HEK293T (cell line): ENCODE data around the gene COMP.

Experiments
- BHLHE40 ChIP-seq: fragments of 450-650 bp; IDR thresholded peaks from 2 replicates; pipeline ENCODE4 v1.6.1; 2016; ENCODE audit warnings: mild to moderate bottlenecking, moderate library complexity, borderline replicate concordance
- ELF4 ChIP-seq: fragments of 450-650 bp; IDR thresholded peaks from 2 replicates; pipeline ENCODE4 v1.6.1; 2017; ENCODE audit warnings: antibody characterized with exemption
- FOXK2 ChIP-seq: fragments of 450-650 bp; IDR thresholded peaks from 2 replicates; pipeline ENCODE4 v1.6.1; 2016; ENCODE audit warnings: mild to moderate bottlenecking
- HDGF ChIP-seq: fragments of 450-650 bp; IDR thresholded peaks from 2 replicates; pipeline ENCODE4 v1.6.1; 2017; ENCODE audit warnings: antibody characterized with exemption, borderline replicate concordance
- L3MBTL2 ChIP-seq: fragments of 450-650 bp; conservative IDR thresholded peaks from 2 replicates; pipeline ENCODE4 v1.6.1; 2016; ENCODE audit warnings: mild to moderate bottlenecking
- LEF1 ChIP-seq: fragments of 450-650 bp; IDR thresholded peaks from 2 replicates; pipeline ENCODE4 v1.6.1; 2017; ENCODE audit warnings: mild to moderate bottlenecking, borderline replicate concordance
- SP1 ChIP-seq: fragments of 450-650 bp; IDR thresholded peaks from 2 replicates; pipeline ENCODE4 v1.6.1; 2017
- SUZ12 ChIP-seq: fragments of 450-650 bp; IDR thresholded peaks from 2 replicates; pipeline ENCODE4 v1.6.1; 2016; ENCODE audit warnings: mild to moderate bottlenecking
- TARDBP ChIP-seq: fragments of 450-650 bp; IDR thresholded peaks from 2 replicates; pipeline ENCODE4 v1.6.1; 2016
- ZNF384 ChIP-seq: fragments of 450-650 bp; IDR thresholded peaks from 2 replicates; pipeline ENCODE4 v1.6.1; 2016

DNA sequence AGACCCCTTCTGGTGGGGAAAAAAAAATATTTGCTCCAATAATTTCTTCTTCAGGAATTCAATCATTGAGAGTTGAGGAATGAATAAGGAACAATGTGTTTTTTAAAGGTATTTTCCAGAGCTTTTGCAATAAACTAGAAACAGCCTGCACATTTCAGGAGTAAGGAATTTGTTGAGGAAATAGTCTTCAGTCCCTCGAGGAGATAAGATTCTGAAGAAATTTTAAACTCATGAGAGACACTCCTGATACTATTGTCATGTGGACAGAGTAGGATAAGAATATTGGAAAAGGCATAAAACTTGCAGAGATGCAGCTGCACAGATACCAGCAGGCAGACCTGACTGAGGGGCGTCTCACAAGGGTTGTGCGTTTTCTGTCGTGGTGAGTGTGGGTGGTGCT lies 36.6 kb downstream of the COMP start:
- TF ChIP-seq BHLHE40 (no peak), SUZ12 (no peak), TARDBP (no peak), ELF4 (no peak), HDGF (no peak), FOXK2 (no peak), L3MBTL2 (no peak), ZNF384 (no peak), SP1 (no peak), LEF1 (no peak)
